Measurements from ENCODE around the gene BORCS5.

Gene BORCS5

DNA sequence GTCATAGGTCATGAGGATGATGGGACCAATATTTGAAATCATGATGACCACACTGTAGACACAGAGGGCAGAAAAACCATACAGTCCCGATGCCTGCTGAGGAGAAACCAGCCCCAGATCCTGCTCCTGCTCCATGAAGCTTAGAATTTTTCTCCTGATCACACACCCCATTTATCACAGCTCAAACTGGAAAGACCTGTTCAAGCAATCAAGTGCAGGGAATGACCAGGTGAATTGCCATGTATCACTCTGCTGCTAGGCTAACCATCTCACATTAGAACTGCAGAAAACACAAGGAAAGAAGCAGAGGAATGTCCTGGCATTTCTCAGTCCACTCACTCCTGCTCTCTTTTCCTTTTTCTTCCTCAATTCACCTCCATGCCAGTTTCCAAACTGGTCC is 25.0 kb upstream of the BORCS5 start:
- H4K20me1 ChIP-seq (ENCODE audit: insufficient read depth, low read length, poor library complexity, severe bottlenecking) = no peaks in the 10 kb centered on the region
- H3K4me2 ChIP-seq (ENCODE audit: low read depth, low read length, poor library complexity, severe bottlenecking) = no peak overlapping the region
- H3K4me3 ChIP-seq (ENCODE audit: low read length, poor library complexity, severe bottlenecking) = no peak overlapping the region
- H2AFZ ChIP-seq (ENCODE audit: low read length) = no peak overlapping the region
- H3F3A ChIP-seq (ENCODE audit: low read depth) = no peaks in the 10 kb centered on the region
- no peaks in the 10 kb centered on the region for H3K27me3 ChIP-seq (ENCODE audit: insufficient read depth, low read length, poor library complexity, severe bottlenecking)
- no peaks in the 10 kb centered on the region for H3K79me2 ChIP-seq (ENCODE audit: insufficient read depth, low read length)
- no peaks in the 10 kb centered on the region for H3K36me3 ChIP-seq (ENCODE audit: insufficient read depth, low read length)
- TF ChIP-seq EZH2phosphoT487 (IDR thresholded peaks at IDR 0.05; ENCODE audit: borderline replicate concordance) = no peak
- TF ChIP-seq, protein P1, sequence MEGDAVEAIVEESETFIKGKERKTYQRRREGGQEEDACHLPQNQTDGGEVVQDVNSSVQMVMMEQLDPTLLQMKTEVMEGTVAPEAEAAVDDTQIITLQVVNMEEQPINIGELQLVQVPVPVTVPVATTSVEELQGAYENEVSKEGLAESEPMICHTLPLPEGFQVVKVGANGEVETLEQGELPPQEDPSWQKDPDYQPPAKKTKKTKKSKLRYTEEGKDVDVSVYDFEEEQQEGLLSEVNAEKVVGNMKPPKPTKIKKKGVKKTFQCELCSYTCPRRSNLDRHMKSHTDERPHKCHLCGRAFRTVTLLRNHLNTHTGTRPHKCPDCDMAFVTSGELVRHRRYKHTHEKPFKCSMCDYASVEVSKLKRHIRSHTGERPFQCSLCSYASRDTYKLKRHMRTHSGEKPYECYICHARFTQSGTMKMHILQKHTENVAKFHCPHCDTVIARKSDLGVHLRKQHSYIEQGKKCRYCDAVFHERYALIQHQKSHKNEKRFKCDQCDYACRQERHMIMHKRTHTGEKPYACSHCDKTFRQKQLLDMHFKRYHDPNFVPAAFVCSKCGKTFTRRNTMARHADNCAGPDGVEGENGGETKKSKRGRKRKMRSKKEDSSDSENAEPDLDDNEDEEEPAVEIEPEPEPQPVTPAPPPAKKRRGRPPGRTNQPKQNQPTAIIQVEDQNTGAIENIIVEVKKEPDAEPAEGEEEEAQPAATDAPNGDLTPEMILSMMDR (conservative IDR thresholded peaks at IDR 0.05; ENCODE audit: low read length) = no peak
- no peaks in the 10 kb centered on the region for H3K9me3 ChIP-seq (ENCODE audit: insufficient read depth, low read depth, low read length)
- no peaks in the 10 kb centered on the region for H3K9me2 ChIP-seq (replicated peaks; ENCODE audit: low read depth, low read length)
- H3K9ac ChIP-seq (ENCODE audit: low read depth, low read length, poor library complexity, severe bottlenecking) = no peak overlapping the region
- H3K4me1 ChIP-seq (ENCODE audit: insufficient read depth, low read length, poor library complexity, severe bottlenecking) = no peaks in the 10 kb centered on the region

DNA sequence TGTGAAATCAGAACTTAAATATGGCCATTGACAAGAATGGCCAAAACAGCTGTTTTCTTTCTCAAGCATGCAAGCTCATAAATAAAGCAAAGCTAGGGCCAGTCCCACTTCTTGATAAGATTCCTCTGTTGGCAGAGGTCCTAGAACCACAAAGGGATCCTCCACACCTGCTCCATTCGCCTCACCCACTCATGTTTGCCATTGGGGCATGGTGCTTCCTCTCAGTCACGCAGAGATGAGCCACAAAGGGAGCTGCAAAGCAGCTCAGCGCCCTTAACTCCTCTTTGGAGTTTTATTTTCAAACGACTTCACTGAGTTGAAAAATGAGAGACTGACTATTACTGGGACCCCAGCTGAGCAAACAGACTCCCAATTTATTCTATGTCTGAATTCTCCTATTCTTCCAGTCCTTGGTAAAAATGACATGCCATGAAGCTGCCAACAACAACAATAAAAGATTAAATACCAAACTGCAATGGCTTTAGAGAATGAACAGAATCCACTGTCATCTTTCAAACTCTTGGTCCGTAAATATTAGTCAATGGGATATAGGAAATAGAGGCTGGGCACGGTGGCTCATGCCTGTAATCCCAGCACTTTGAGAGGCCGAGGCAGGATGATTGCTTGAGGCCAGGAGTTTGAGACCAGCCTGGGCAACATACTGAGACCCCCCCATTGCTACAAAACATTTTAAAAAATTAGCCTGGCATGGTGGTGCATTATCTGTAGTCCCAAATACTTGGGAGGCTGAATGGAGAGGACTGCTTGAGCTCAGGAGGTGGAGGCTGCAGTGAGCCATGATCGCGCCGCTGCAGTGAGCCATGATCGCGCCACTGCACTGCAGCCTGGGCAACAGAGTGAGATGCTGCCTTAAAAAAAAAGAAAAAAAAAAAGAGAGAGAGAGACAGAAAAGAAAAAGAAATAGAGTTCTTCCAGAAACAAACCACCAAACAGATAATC is 23.2 kb upstream of the BORCS5 start:
- H3K4me2 ChIP-seq (ENCODE audit: low read depth, low read length, poor library complexity, severe bottlenecking) = peak overlapping the region; percentile 42

DNA sequence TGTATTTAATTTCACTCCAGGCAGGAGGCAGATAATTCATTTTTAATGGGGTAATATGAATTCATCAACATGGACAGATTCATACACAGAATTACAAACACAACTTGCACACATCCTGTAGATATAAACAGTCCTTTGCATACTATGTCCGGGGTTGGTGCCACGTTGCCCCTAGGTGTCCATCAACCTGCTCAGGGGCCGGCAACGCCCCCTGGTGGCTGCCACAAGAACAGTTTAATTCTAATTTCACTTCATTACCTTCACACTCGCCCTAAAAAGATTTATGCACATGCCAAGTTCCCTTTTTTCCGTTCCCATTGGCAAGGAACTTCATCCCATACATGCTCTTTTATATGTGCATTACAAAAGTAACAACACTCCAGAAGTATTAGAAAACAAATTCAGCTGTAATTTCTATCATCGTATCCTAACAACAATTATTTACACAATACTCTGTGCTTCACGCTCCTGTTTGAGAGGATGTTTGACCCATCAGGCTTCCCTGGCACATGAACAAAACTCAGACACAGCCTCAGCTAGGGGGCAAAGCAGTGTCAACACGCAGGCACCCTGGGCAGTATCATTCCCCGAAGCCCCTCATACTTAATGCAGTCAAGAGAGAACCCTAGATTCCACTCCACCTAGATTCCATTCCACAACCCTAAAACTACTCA is 22.4 kb upstream of the BORCS5 start:
- Histone ChIP-seq H3K79me2 (ENCODE audit: insufficient read depth, low read length) (no peaks in the 10 kb centered on the region), H3K36me3 (ENCODE audit: insufficient read depth, low read length) (no peaks in the 10 kb centered on the region), H3K9me3 (ENCODE audit: insufficient read depth, low read depth, low read length) (no peaks in the 10 kb centered on the region), H3K4me3 (ENCODE audit: low read length, poor library complexity, severe bottlenecking) (peak overlapping the region; percentile 29), H2AFZ (ENCODE audit: low read length) (peak overlapping the region; percentile 94), H3K9ac (ENCODE audit: low read depth, low read length, poor library complexity, severe bottlenecking) (no peak overlapping the region), H3F3A (ENCODE audit: low read depth) (no peaks in the 10 kb centered on the region), H3K9me2 (replicated peaks; ENCODE audit: low read depth, low read length) (no peaks in the 10 kb centered on the region), H3K4me1 (ENCODE audit: insufficient read depth, low read length, poor library complexity, severe bottlenecking) (no peaks in the 10 kb centered on the region), H3K4me2 (ENCODE audit: low read depth, low read length, poor library complexity, severe bottlenecking) (peak overlapping the region; percentile 42), H3K27me3 (ENCODE audit: insufficient read depth, low read length, poor library complexity, severe bottlenecking) (no peaks in the 10 kb centered on the region), H4K20me1 (ENCODE audit: insufficient read depth, low read length, poor library complexity, severe bottlenecking) (no peaks in the 10 kb centered on the region)
- TF ChIP-seq, protein P1 (conservative IDR thresholded peaks at IDR 0.05; ENCODE audit: low read length) = peak; percentile 68
- TF ChIP-seq EZH2phosphoT487 (IDR thresholded peaks at IDR 0.05; ENCODE audit: borderline replicate concordance) = no peak

More for the DNA sequence above, 23.2 kb upstream of the BORCS5 start:
- H3K9me3 ChIP-seq (ENCODE audit: insufficient read depth, low read depth, low read length) = no peaks in the 10 kb centered on the region
- no peaks in the 10 kb centered on the region for H3K4me1 ChIP-seq (ENCODE audit: insufficient read depth, low read length, poor library complexity, severe bottlenecking)
- no peaks in the 10 kb centered on the region for H3K79me2 ChIP-seq (ENCODE audit: insufficient read depth, low read length)
- TF ChIP-seq EZH2phosphoT487 (IDR thresholded peaks at IDR 0.05; ENCODE audit: borderline replicate concordance) = no peak
- TF ChIP-seq, protein P1 (conservative IDR thresholded peaks at IDR 0.05; ENCODE audit: low read length) = no peak
- no peaks in the 10 kb centered on the region for H4K20me1 ChIP-seq (ENCODE audit: insufficient read depth, low read length, poor library complexity, severe bottlenecking)
- no peaks in the 10 kb centered on the region for H3K9me2 ChIP-seq (replicated peaks; ENCODE audit: low read depth, low read length)
- H3F3A ChIP-seq (ENCODE audit: low read depth) = no peaks in the 10 kb centered on the region
- no peaks in the 10 kb centered on the region for H3K36me3 ChIP-seq (ENCODE audit: insufficient read depth, low read length)
- peak overlapping the region; percentile 94 for H2AFZ ChIP-seq (ENCODE audit: low read length)
- no peaks in the 10 kb centered on the region for H3K27me3 ChIP-seq (ENCODE audit: insufficient read depth, low read length, poor library complexity, severe bottlenecking)
- peak overlapping the region; percentile 29 for H3K4me3 ChIP-seq (ENCODE audit: low read length, poor library complexity, severe bottlenecking)
- no peak overlapping the region for H3K9ac ChIP-seq (ENCODE audit: low read depth, low read length, poor library complexity, severe bottlenecking)

Measured in Loucy (cell line).